Endothelial cell of hepatic sinusoid (primary cell): Measurements from ENCODE around the gene SARNP.

Experiments
- in situ Hi-C: cut with HindIII; loops from 2 replicates; pipeline ENCODE4 v1.10.0; 2017; ENCODE audit warnings: low sequenced_read_pairs

Gene SARNP

DNA sequence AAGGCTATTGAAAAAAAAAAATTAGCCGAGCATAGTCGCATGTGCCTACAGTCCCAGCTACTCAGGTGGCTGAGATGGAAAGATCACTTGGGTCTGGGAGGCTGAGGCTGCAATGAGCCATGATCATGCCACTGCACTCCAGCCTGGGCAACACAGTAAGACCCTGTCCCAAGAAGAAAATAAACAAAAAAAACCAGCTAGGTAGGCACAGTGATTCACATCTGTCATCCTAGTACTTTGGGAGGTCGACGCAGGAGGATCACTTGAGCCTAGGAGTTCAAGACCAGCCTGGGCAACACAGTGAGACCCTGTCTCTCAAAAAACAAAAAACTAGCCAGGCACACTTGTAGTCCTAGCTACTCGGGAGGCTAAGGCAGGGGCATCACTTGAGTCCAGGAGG, 8.2 kb downstream of the SARNP start:
- in situ Hi-C loops, result no loop called here

- in situ Hi-C loops, result no loop called here
Observed at GRCh38 chr12:55806982-55807381, 10.5 kb downstream of the SARNP start.

DNA sequence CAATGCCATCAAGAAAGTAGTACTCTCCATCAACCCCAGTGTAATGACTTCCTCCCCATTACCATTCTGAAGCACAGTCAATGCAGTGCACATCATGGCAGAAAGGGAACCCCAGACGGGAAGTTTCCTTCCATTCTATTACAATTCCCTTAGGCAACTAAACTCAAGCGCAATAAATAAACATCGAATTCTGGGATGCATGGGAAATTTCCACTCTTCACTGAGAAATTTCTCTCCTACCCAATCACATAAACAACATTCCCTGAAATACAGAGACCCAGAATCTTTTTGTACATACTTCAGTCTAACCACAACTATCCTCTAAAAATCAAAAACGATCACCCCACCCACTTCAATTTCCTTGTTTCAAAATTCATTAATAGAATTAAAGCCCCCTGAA, 20.0 kb downstream of the SARNP start:
- in situ Hi-C loops, result loop anchor here (5.0 kb wide), 1 partner anchor 40 kb away; no protein-coding TSS in a partner anchor

DNA sequence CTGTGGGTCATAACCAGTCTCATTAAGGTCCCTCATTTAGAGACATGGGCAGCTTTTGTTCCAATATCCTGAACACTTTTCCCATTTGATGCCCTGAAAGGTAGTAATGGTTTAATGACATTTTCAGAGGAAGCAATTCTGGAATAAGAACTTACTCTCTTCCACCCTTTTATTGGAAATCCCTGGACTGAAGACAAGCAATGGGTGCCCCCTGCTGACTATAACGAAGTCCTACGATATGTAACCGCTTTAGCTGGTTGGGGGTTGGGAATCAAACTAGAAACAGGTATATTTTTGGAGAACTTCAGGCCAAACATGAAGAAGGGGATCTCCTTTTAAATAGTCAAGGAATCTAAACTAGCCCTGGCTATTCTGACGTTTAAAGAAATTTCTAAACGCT, 20.5 kb downstream of the SARNP start:
- in situ Hi-C loops, result loop anchor here (5.0 kb wide), 1 partner anchor 40 kb away; no protein-coding TSS in a partner anchor

DNA sequence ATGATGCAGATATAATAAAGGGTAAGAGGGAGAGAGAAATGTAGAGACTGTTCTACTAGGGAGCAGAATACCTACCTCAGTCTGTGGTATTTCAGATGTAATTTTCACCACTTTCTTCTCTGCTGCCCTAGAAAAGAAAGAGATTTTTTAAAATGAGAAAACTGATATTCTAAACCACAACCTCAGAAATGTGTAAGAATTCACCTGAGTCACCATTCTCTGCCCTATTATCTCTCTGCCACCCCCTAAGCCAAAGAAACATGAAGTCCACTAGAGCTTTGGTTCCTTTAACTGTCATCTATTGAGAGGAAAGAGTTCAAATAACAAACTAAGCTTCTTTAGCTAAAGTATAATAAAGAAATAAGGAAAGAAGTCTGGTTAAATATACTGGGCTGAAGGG, 21.6 kb downstream of the SARNP start:
- in situ Hi-C loops, result loop anchor here (5.0 kb wide), 1 partner anchor 39 kb away; no protein-coding TSS in a partner anchor

DNA sequence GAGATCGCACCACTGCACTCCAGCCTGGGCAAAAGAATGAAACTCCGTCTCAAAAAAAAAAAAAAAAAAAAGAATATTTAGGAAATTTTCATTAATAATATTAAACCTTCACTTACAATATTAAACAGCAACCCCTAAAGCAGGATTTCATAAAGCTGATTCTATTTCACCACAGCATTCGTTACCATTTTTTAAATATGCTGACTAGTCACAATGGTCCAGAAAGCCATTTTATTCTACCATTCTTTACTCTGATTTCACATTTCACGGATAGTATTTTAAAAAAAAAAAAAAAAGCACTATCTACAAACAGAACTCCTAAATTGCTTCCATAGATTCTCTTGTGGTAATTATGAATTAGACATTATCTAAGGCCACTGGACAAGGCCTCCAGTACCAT, 27.6 kb downstream of the SARNP start:
- in situ Hi-C loops, result no loop called here

GRCh38 chr12:55789171-55789570, 28.4 kb downstream of the SARNP start:
- in situ Hi-C loops, result no loop called here

DNA sequence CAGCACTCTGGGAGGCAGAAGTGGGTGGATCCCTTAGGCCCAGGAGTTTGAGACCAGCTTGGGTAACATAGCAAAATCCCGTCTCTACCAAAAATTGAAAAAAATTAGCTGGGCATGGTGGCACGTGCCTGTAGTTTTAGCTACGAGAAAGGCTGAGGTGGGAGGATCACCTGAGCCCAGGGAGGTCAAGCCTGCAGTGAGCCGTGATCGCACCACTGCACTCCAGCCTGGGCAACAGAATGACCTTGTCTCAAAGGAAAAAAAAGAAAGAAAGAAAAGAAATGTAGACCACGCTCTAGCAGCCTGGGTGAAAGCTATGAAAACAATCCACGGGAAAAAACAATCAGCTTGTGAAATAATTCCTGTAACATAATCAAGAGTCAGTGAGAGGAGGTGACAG, 29.0 kb downstream of the SARNP start:
- in situ Hi-C loops, result no loop called here

DNA sequence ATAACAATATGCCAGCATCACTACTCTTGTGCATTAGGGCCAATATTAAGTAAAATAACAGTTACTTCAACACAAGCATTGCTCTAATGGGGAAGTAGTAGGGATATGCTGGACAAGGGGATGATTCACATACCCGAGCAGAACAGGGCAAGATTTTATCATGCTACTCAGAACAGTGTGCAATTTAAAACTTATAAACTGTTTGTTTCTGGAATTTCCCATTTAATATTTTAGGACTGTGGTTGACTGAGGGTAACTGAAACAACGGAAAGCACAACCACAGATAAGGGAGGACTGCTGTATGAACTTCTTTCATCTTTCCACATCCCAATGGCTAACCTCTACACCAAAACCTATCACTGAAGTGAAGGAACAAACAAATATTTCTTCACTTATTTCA, 36.8 kb downstream of the SARNP start:
- in situ Hi-C loops, result no loop called here

- in situ Hi-C loops, result no loop called here
Observed at GRCh38 chr12:55777856-55778255, 39.7 kb downstream of the SARNP start.

DNA sequence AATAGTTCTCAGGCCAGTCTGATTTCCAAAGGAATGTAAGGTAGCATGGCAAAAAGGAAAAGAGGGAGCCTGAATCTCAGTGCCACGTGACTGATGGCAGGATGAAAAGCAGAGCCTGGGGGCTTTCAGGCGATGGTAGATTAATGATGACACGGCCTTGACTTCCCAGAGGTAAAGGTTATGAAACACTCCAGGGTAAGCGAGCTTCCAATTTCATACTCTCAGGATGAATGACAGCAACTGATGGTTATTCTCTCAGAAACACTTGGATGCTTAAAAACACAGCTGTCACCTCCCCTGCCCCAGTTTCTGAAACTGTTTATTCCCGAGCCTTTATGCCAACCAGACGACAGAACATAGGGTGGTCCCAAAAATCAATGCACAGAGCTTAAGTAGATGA, 45.8 kb downstream of the SARNP start:
- in situ Hi-C loops, result no loop called here

- in situ Hi-C loops, result no loop called here
Observed at GRCh38 chr12:55767156-55767555, 50.4 kb downstream of the SARNP start.

DNA sequence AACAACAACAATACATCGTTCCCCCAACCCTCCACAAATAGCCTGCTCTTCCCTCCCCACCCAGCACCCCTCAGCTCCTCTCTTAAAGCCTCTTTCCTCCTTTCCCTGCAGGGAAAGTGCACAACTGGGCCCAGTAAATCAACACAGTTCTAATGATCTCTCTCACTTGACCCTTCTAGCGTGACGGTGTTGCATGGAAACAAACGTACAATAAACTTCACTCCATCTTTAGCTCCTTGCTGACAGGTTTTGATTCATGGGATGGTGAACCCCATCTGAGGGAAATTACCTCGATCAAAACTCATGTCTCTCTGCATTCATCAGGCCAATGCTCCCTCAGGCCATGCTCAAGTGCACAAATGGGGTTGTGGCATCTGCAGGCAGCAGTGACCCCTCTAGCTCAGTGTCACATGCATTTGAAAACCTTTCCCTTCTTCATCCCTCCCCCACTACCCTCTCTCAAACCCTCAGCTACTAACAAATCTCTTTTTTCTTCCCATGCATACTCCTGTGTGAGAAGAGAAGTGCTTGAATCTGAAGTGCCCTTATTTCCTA, 51.7 kb downstream of the SARNP start:
- in situ Hi-C loops, result no loop called here

DNA sequence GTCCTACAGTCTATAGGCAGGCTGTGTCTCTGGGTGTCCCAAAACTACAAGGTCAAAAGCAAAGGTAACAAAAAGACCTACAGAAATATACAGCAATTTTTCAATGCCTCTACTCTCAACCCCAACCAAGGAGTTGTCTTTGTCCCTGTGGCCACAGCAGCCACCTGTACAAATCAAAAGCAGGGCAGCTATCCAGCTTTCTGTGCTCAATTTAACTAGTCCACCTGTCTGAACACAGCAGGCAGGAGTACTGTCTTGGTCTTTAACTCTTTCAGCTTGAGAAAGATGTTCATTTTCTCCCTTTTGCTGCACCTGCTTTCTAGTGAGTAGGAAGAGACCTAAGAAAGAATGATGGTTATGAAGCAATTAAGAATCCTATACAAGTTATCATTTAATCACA, 54.9 kb downstream of the SARNP start:
- in situ Hi-C loops, result no loop called here

- in situ Hi-C loops, result no loop called here
Observed at GRCh38 chr12:55760663-55761062, 56.9 kb downstream of the SARNP start.

- in situ Hi-C loops, result loop anchor here (5.0 to 10.0 kb wide), 2 partner anchors 39 to 196 kb away; no protein-coding TSS in a partner anchor
Observed at GRCh38 chr12:55758575-55758974, 58.9 kb downstream of the SARNP start.

DNA sequence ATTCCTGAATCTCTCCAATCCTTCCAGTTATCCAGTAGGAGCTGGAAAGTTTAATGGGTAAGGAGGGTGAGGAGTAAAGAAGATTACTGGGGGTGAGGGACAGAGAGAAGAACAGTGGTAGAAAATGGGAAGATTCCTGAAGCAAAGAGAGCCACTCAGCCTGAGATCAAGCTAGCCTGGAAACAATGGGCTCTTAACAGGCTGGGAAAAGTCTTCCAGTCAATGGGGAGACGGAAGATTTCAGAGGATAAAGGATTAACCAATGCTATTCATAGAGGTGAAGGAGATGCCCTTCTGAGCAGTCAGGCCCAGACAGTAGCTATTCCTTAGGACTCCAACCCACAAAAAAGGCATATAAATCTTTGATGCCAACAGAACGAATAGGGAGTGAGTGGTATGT, 59.8 kb downstream of the SARNP start:
- in situ Hi-C loops, result loop anchor here (5.0 to 10.0 kb wide), 2 partner anchors 40 to 197 kb away; no protein-coding TSS in a partner anchor

GRCh38 chr12:55755246-55755645, 62.3 kb downstream of the SARNP start:
- in situ Hi-C loops, result loop anchor here (5.0 to 10.0 kb wide), 2 partner anchors 42 to 200 kb away; no protein-coding TSS in a partner anchor

GRCh38 chr12:55748230-55748993, 69.1 kb downstream of the SARNP start:
- in situ Hi-C loops, result no loop called here

GRCh38 chr12:55746913-55747231, 70.7 kb downstream of the SARNP start:
- in situ Hi-C loops, result no loop called here

DNA sequence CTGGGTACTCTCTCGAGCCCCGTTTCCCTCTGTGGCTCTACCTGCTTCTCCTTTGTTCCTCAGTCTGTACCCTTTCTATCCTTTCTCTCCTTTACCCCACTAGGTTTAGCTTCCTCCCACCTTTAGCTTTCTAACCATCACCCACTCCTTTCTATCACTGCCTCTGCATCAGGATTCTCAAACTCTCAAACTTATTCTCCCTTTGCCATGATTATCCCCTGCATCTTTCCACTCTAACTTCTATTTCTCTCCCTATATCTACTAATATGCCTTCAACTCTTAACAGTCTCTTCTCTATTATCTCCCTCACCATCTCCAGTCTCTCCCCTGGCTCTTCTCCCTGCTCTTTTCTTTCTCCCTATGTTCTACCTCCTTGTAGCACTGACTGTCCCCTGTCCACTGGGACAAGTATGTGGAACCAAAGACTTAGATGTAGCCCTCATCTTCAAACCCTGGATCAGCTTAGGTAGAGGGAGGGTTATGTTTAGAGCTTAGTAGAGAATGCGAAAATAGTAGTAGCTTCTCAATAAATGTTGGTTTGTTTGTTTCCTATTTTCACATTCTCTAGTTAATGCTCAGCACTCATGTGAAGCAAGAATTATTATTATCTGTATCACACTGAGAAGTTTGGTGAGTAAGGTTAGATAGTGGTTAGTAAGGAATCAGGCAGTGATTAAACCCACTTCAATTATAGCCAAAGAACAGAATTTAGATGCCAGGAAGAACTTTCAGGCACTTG, 71.2 kb downstream of the SARNP start:
- in situ Hi-C loops, result no loop called here
